PC-3 (cell line): Measurements from ENCODE around the gene GPANK1. TPM values are rescaled to one million over a fixed set of nuclear protein-coding genes. Genes with fewer than 3 reads are reported as not detected.

Experiments used
- ATAC-seq: fragments of 200-7000 bp; cut with Tn5 transposase; 2 replicates; pipeline ENCODE4 v1.9.1; 2020; ENCODE audit warnings: mild to moderate bottlenecking, moderate library complexity
- BruUV-seq: library from RNA; stranded (reverse); fragments of 400-500 nt; replicated peaks from 2 replicates; lab custom pipeline; 2021; lab: Mats Ljungman, UMichigan
- CTCF ChIA-PET: fragments of 300-600 bp; sonication (Branson Sonifier 250); formaldehyde crosslinking; loops from one replicate; lab custom pipeline; 2022; ENCODE audit warnings: antibody characterized with exemption; lab: Charles Lee
- POLR2A ChIA-PET: fragments of 300-600 bp; sonication (Branson Sonifier 250); formaldehyde crosslinking; loops from one replicate; lab custom pipeline; 2022; ENCODE audit warnings: antibody characterized with exemption; ENCODE audit not compliant: unreplicated experiment; lab: Charles Lee
- DNase-seq: peaks from one replicate; pipeline ENCODE4 v3.0.0-alpha.2; 2015
- H2AFZ ChIP-seq: fragments of 300-600 bp; sonication (generic); 2 replicates; pipeline ENCODE4 v1.6.0; 2016; ENCODE audit warnings: antibody characterized with exemption, low read length
- H3F3A ChIP-seq: fragments of 300-600 bp; sonication (generic); one replicate; pipeline ENCODE4 v1.6.0; 2017; ENCODE audit warnings: antibody characterized with exemption, low read length, control low read depth, mild to moderate bottlenecking; ENCODE audit not compliant: unreplicated experiment
- H3K27ac ChIP-seq: fragments of 300-600 bp; sonication (generic); 2 replicates; pipeline ENCODE4 v1.5.1; 2016; ENCODE audit warnings: mild to moderate bottlenecking, low read length
- H3K27me3 ChIP-seq: fragments of 300-600 bp; sonication (generic); 2 replicates; pipeline ENCODE4 v1.6.1; 2016; ENCODE audit warnings: low read length, mixed read lengths
- H3K36me3 ChIP-seq: fragments of 300-600 bp; sonication (generic); 2 replicates; pipeline ENCODE4 v1.6.1; 2016; ENCODE audit warnings: low read depth, mixed run types, low read length, mixed read lengths
- H3K4me1 ChIP-seq: fragments of 300-600 bp; sonication (generic); 2 replicates; pipeline ENCODE4 v1.5.1; 2016; ENCODE audit warnings: low read length; ENCODE audit not compliant: insufficient read depth
- H3K4me2 ChIP-seq: fragments of 300-600 bp; sonication (generic); 2 replicates; pipeline ENCODE4 v1.6.0; 2016; ENCODE audit warnings: low read length
- H3K4me3 ChIP-seq: fragments of 300-600 bp; sonication (generic); 2 replicates; pipeline ENCODE4 v1.5.1; 2016; ENCODE audit warnings: mild to moderate bottlenecking, low read length, mixed read lengths
- H3K79me2 ChIP-seq: fragments of 300-600 bp; sonication (generic); 2 replicates; pipeline ENCODE4 v1.6.1; 2017; ENCODE audit warnings: low read length, mixed read lengths
- H3K9ac ChIP-seq: fragments of 300-600 bp; sonication (generic); 2 replicates; pipeline ENCODE4 v1.6.0; 2016; ENCODE audit warnings: mild to moderate bottlenecking, low read length
- H3K9me2 ChIP-seq: fragments of 300-600 bp; sonication (generic); replicated peaks from 2 replicates; pipeline ENCODE4 v1.6.1; 2016; ENCODE audit warnings: mixed run types, low read length, mixed read lengths
- H3K9me3 ChIP-seq: fragments of 300-600 bp; sonication (generic); 2 replicates; pipeline ENCODE4 v1.6.1; 2016; ENCODE audit warnings: low read length, mixed read lengths
- H4K20me1 ChIP-seq: fragments of 300-600 bp; sonication (generic); 2 replicates; pipeline ENCODE4 v1.6.1; 2016; ENCODE audit warnings: low read length, mixed read lengths
- EZH2 ChIP-seq: fragments of 300-600 bp; sonication (generic); IDR thresholded peaks from one replicate; pipeline ENCODE4 v1.6.1; 2017; ENCODE audit warnings: antibody characterized with exemption, mild to moderate bottlenecking, low read length; ENCODE audit not compliant: unreplicated experiment
- EZH2phosphoT487 ChIP-seq: fragments of 300-600 bp; sonication (generic); IDR thresholded peaks from 2 replicates; pipeline ENCODE4 v1.6.1; 2018; ENCODE audit warnings: mild to moderate bottlenecking, antibody characterized with exemption, low read length, borderline replicate concordance
- intact Hi-C: fragments of 100-400 bp; cut with micrococcal nuclease; formaldehyde crosslinking; loops from 2 replicates; pipeline ENCODE4 v1.9.0; 2023
- total RNA-seq: library from RNA; depleted of rRNA; stranded (reverse); fragments of >200 nt; gene quantifications from 2 replicates; pipeline ENCODE4 v1.2.3, GENCODE V29; 2014
- TF ChIP-seq, protein P1 (sequence below): fragments of 300-600 bp; sonication (generic); conservative IDR thresholded peaks from 2 replicates; pipeline ENCODE4 v1.5.1; 2017; ENCODE audit warnings: antibody characterized with exemption, low read depth, mild to moderate bottlenecking, low read length

The GPANK1 gene
- total RNA-seq, 1 experiment from 2014 or later, result 11.8 TPM

GRCh38 chr6:31701666-31702404, 37.0 kb upstream of the GPANK1 start:
- DNase-seq, result no peak
- Histone ChIP-seq H3K4me3 (peak overlapping the region; percentile 85), H3K27ac (peak overlapping the region; percentile 71; the same call in 1 of the 2 replicates), H3K4me2 (peak overlapping the region; percentile 95), H2AFZ (peak overlapping the region; percentile 87), H3K36me3 (no peaks in the 10 kb centered on the region; the same call in 1 of the 2 replicates), H4K20me1 (no peaks in the 10 kb centered on the region), H3K9me3 (no peaks in the 10 kb centered on the region), H3K9ac (peak overlapping the region; percentile 86), H3K9me2 (no peaks in the 10 kb centered on the region), H3K79me2 (peaks cover 25% of the 10 kb centered on the region), H3K4me1 (peaks cover 10% of the 10 kb centered on the region), H3K27me3 (no peaks in the 10 kb centered on the region), H3F3A (no peaks in the 10 kb centered on the region)
- CTCF ChIA-PET, result no interaction called here
- TF ChIP-seq EZH2phosphoT487 (no peak), EZH2 (no peak)
- TF ChIP-seq, protein P1, sequence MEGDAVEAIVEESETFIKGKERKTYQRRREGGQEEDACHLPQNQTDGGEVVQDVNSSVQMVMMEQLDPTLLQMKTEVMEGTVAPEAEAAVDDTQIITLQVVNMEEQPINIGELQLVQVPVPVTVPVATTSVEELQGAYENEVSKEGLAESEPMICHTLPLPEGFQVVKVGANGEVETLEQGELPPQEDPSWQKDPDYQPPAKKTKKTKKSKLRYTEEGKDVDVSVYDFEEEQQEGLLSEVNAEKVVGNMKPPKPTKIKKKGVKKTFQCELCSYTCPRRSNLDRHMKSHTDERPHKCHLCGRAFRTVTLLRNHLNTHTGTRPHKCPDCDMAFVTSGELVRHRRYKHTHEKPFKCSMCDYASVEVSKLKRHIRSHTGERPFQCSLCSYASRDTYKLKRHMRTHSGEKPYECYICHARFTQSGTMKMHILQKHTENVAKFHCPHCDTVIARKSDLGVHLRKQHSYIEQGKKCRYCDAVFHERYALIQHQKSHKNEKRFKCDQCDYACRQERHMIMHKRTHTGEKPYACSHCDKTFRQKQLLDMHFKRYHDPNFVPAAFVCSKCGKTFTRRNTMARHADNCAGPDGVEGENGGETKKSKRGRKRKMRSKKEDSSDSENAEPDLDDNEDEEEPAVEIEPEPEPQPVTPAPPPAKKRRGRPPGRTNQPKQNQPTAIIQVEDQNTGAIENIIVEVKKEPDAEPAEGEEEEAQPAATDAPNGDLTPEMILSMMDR, result no peak
- no peak for ATAC-seq
- intact Hi-C loops, result no loop called here
- no TSS peak for BruUV-seq
- POLR2A ChIA-PET, result interaction anchor here (0.6 kb wide), 2 partner anchors 24 to 1089 kb away, joined by 5 to 21 read pairs; no protein-coding TSS in a partner anchor

DNA sequence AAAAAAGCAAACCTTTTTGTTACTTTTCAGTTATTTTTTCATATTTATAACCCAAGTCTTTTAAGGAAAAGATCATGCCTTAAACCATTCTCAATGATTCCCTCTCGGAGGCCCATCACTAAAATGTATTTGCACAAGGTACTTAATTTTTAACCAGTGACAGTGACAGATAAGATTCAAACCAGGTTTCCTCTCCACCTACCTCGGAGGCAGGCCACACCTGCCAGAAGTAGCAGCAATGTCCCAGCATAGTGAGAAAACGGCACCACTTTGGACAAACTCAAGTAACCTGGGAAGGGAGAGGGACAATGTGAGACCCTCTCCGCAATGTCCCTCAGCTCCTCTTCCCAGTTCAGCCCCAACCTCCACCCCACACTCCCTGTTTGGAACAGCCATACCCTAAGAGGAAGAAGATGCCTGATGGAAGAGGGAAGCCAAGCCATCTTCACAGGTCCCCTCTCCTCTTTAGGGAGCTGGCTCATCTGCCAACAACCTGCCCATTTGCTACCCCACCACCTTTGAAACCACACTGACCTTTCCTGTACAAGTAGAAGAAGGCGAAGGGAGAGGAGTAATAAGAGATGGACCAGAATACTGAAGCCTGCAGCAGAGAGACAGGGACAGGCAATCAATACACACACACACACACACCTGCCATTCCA, 36.1 kb upstream of the GPANK1 start:
- TF ChIP-seq EZH2phosphoT487 (no peak), EZH2 (no peak)
- TF ChIP-seq, protein P1, result no peak
- H4K20me1 ChIP-seq, result no peaks in the 10 kb centered on the region
- intact Hi-C loops, result no loop called here
- H3K79me2 ChIP-seq, result peaks cover 25% of the 10 kb centered on the region
- H3K27ac ChIP-seq, result no peak overlapping the region
- H3K4me1 ChIP-seq, result peaks cover 10% of the 10 kb centered on the region
- peak overlapping the region; percentile 85; the same call in 1 of the 2 replicates for H3K4me3 ChIP-seq
- no peak overlapping the region for H2AFZ ChIP-seq
- POLR2A ChIA-PET, result interaction anchor here (0.6 kb wide), 1 partner anchor 1090 kb away, joined by 5 read pairs; no protein-coding TSS in a partner anchor
- DNase-seq (no peak), ATAC-seq (no peak)
- H3K36me3 ChIP-seq, result peaks cover 3% of the 10 kb centered on the region; the same call in 1 of the 2 replicates
- H3K27me3 ChIP-seq, result no peaks in the 10 kb centered on the region
- peak overlapping the region; percentile 95; the same call in 1 of the 2 replicates for H3K4me2 ChIP-seq
- CTCF ChIA-PET, result no interaction called here
- no peak overlapping the region for H3K9ac ChIP-seq
- no peaks in the 10 kb centered on the region for H3F3A ChIP-seq
- no peaks in the 10 kb centered on the region for H3K9me3 ChIP-seq
- no TSS peak for BruUV-seq
- no peaks in the 10 kb centered on the region for H3K9me2 ChIP-seq
